T-helper 17 cell (primary cell): ENCODE data around the gene PSD4. TPM values are rescaled to one million over a fixed set of nuclear protein-coding genes. Genes with fewer than 3 reads are reported as not detected.
"Not testable (repeated sequence)": the region's sequence is repeated elsewhere in the genome, so short reads cannot be mapped to it uniquely, and the experiment has no call there.

Experiments used
- ATAC-seq: fragments of 150-1000 bp; cut with Tn5 transposase; 2 replicates; pipeline ENCODE4 v1.10.0; 2021; ENCODE audit warnings: mild to moderate bottlenecking, moderate library complexity
- DNase-seq, 3 donors: peaks; one replicate each; pipeline versions ENCODE4 v3.0.0 to v3.0.0-alpha.2; 2020 to 2021
- H3K9me3 ChIP-seq: one replicate; pipeline ENCODE4 v1.7.0; 2013; ENCODE audit warnings: low read length, mild to moderate bottlenecking; ENCODE audit not compliant: control insufficient read depth, poor library complexity, severe bottlenecking
- H3K27ac Mint-ChIP-seq: one replicate; pipeline ENCODE4 v1.8.0; 2022; ENCODE audit warnings: mild to moderate bottlenecking, moderate library complexity, mixed read lengths
- H3K27me3 Mint-ChIP-seq: one replicate; pipeline ENCODE4 v1.8.0; 2022; ENCODE audit warnings: mixed read lengths
- H3K36me3 Mint-ChIP-seq: one replicate; pipeline ENCODE4 v1.8.0; 2022; ENCODE audit warnings: low read depth, mixed read lengths
- H3K4me1 Mint-ChIP-seq: one replicate; pipeline ENCODE4 v1.8.0; 2022; ENCODE audit warnings: mild to moderate bottlenecking, mixed read lengths
- H3K4me3 Mint-ChIP-seq: one replicate; pipeline ENCODE4 v1.8.0; 2022; ENCODE audit warnings: mild to moderate bottlenecking, moderate library complexity, mixed read lengths
- total RNA-seq, 4 donors: library from RNA in 2 of 4; stranded (reverse) in 2 of 4; gene quantifications; one replicate each; pipeline ENCODE4 v1.2.3 and lab custom pipeline; 2022 to 2026

PSD4 gene
- total RNA-seq, 2 donors from 2014 or later, result 141 to 160 TPM

- ATAC-seq (no peak), DNase-seq (no peak)
- no peaks in the 10 kb centered on the region for H3K9me3 ChIP-seq
These were observed 61.1 kb downstream of the PSD4 start for GRCh38 chr2:113234721-113235346.

GRCh38 chr2:113235347-113236226 lies 61.8 kb downstream of the PSD4 start:
- not testable (repeated sequence) for H3K9me3 ChIP-seq, H3K36me3 Mint-ChIP-seq, H3K27me3 Mint-ChIP-seq, H3K4me1 Mint-ChIP-seq
- peak overlapping the region; percentile 95 for H3K4me3 Mint-ChIP-seq
- ATAC-seq, result peak; percentile 91
- peak overlapping the region; percentile 86 for H3K27ac Mint-ChIP-seq
- peak in 2 of 3 donors; percentile 11 to 21 for DNase-seq

More at GRCh38 chr2:113234721-113235346, 61.1 kb downstream of the PSD4 start:
- Mint-ChIP-seq H3K27me3 (no peaks in the 10 kb centered on the region), H3K4me1 (peaks cover 15% of the 10 kb centered on the region), H3K4me3 (peak overlapping the region; percentile 95), H3K36me3 (peaks cover 2% of the 10 kb centered on the region), H3K27ac (peak overlapping the region; percentile 86)

- Mint-ChIP-seq H3K4me1 (peaks cover 12% of the 10 kb centered on the region), H3K27me3 (peaks cover 9% of the 10 kb centered on the region), H3K27ac (peak overlapping the region; percentile 66), H3K4me3 (peak overlapping the region; percentile 53), H3K36me3 (peaks cover 7% of the 10 kb centered on the region)
- no peaks in the 10 kb centered on the region for H3K9me3 ChIP-seq
- DNase-seq, result no peak
- no peak for ATAC-seq
These were observed 62.8 kb downstream of the PSD4 start for GRCh38 chr2:113236367-113237159.

- Mint-ChIP-seq H3K27me3 (peaks cover 9% of the 10 kb centered on the region), H3K4me3 (no peak overlapping the region), H3K27ac (no peak overlapping the region), H3K36me3 (peaks cover 7% of the 10 kb centered on the region), H3K4me1 (peaks cover 12% of the 10 kb centered on the region)
- ATAC-seq (no peak), DNase-seq (no peak)
- no peaks in the 10 kb centered on the region for H3K9me3 ChIP-seq
These were observed 63.9 kb downstream of the PSD4 start for GRCh38 chr2:113237604-113238160.

GRCh38 chr2:113238871-113239839 lies 65.4 kb downstream of the PSD4 start:
- H3K4me3 Mint-ChIP-seq, result no peak overlapping the region
- H3K9me3 ChIP-seq, result no peaks in the 10 kb centered on the region
- no peak overlapping the region for H3K27ac Mint-ChIP-seq
- H3K27me3 Mint-ChIP-seq, result peaks cover 21% of the 10 kb centered on the region
- no peak for DNase-seq
- H3K4me1 Mint-ChIP-seq, result peaks cover 15% of the 10 kb centered on the region
- H3K36me3 Mint-ChIP-seq, result peaks cover 5% of the 10 kb centered on the region
- ATAC-seq, result no peak

- H3K4me3 Mint-ChIP-seq, result no peak overlapping the region
- ATAC-seq, result no peak
- DNase-seq, result no peak
- H3K27ac Mint-ChIP-seq, result no peak overlapping the region
- H3K36me3 Mint-ChIP-seq, result peaks cover 5% of the 10 kb centered on the region
- no peaks in the 10 kb centered on the region for H3K9me3 ChIP-seq
- peaks cover 21% of the 10 kb centered on the region for H3K27me3 Mint-ChIP-seq
- H3K4me1 Mint-ChIP-seq, result peaks cover 13% of the 10 kb centered on the region
These were observed 66.6 kb downstream of the PSD4 start for GRCh38 chr2:113240150-113240914.

GRCh38 chr2:113240915-113241911 lies 67.4 kb downstream of the PSD4 start:
- H3K4me1 Mint-ChIP-seq, result peaks cover 16% of the 10 kb centered on the region
- peak; percentile 21 for ATAC-seq
- no peak overlapping the region for H3K4me3 Mint-ChIP-seq
- no peak overlapping the region for H3K27ac Mint-ChIP-seq
- peaks cover 21% of the 10 kb centered on the region for H3K27me3 Mint-ChIP-seq
- no peak for DNase-seq
- peaks cover 5% of the 10 kb centered on the region for H3K36me3 Mint-ChIP-seq
- H3K9me3 ChIP-seq, result no peaks in the 10 kb centered on the region

GRCh38 chr2:113242327-113242726 lies 68.6 kb downstream of the PSD4 start:
- no peaks in the 10 kb centered on the region for H3K9me3 ChIP-seq
- ATAC-seq (no peak), DNase-seq (no peak)
- peaks cover 21% of the 10 kb centered on the region for H3K27me3 Mint-ChIP-seq
- H3K4me3 Mint-ChIP-seq, result no peak overlapping the region
- peaks cover 16% of the 10 kb centered on the region for H3K4me1 Mint-ChIP-seq
- H3K36me3 Mint-ChIP-seq, result peaks cover 5% of the 10 kb centered on the region
- no peak overlapping the region for H3K27ac Mint-ChIP-seq

GRCh38 chr2:113245276-113245711 lies 71.5 kb downstream of the PSD4 start:
- peaks cover 24% of the 10 kb centered on the region for H3K4me1 Mint-ChIP-seq
- peaks cover 20% of the 10 kb centered on the region for H3K27me3 Mint-ChIP-seq
- ATAC-seq (no peak), DNase-seq (no peak)
- peak overlapping the region; percentile 75 for H3K27ac Mint-ChIP-seq
- H3K36me3 Mint-ChIP-seq, result peaks cover 5% of the 10 kb centered on the region
- H3K4me3 Mint-ChIP-seq, result no peak overlapping the region
- H3K9me3 ChIP-seq, result no peaks in the 10 kb centered on the region

- Mint-ChIP-seq H3K27me3 (peaks cover 11% of the 10 kb centered on the region), H3K27ac (peak overlapping the region; percentile 61), H3K4me3 (no peak overlapping the region), H3K36me3 (no peaks in the 10 kb centered on the region), H3K4me1 (peaks cover 31% of the 10 kb centered on the region)
- DNase-seq (no peak), ATAC-seq (no peak)
- H3K9me3 ChIP-seq, result no peaks in the 10 kb centered on the region
These were observed 72.8 kb downstream of the PSD4 start for GRCh38 chr2:113246606-113247005.
